Measurements from ENCODE around the gene SNUPN.

GRCh38 chr15:75656331-75656730 is 30.8 kb upstream of the SNUPN start:
- TF ChIP-seq, protein P1, sequence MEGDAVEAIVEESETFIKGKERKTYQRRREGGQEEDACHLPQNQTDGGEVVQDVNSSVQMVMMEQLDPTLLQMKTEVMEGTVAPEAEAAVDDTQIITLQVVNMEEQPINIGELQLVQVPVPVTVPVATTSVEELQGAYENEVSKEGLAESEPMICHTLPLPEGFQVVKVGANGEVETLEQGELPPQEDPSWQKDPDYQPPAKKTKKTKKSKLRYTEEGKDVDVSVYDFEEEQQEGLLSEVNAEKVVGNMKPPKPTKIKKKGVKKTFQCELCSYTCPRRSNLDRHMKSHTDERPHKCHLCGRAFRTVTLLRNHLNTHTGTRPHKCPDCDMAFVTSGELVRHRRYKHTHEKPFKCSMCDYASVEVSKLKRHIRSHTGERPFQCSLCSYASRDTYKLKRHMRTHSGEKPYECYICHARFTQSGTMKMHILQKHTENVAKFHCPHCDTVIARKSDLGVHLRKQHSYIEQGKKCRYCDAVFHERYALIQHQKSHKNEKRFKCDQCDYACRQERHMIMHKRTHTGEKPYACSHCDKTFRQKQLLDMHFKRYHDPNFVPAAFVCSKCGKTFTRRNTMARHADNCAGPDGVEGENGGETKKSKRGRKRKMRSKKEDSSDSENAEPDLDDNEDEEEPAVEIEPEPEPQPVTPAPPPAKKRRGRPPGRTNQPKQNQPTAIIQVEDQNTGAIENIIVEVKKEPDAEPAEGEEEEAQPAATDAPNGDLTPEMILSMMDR (conservative IDR thresholded peaks at IDR 0.05 in 1 of 2, IDR thresholded peaks at IDR 0.05 in 1 of 2; ENCODE audit: low read depth in 1 of 2, low read length in 2 of 2): no peak
- no peak for TF ChIP-seq EZH2 (IDR thresholded peaks at IDR 0.05; ENCODE audit: low read length, missing control alignments)
